Fibroblast of the aortic adventitia (primary cell): ENCODE results near the gene FAM83G. TPM values are rescaled to one million over a fixed set of nuclear protein-coding genes. Genes with fewer than 3 reads are reported as not detected.

Source experiments
- DNase-seq: peaks from one replicate; pipeline ENCODE4 v3.0.0-alpha.2; 2010; ENCODE audit warnings: low read depth
- H3K4me3 ChIP-seq: 2 replicates; pipeline ENCODE4 v1.5.1; 2011; ENCODE audit warnings: low read depth, mild to moderate bottlenecking, control low read depth, low read length, moderate library complexity
- total RNA-seq: library from RNA; depleted of rRNA; stranded (reverse); fragments of >200 nt; gene quantifications from 2 replicates; pipeline ENCODE4 v1.2.3, GENCODE V29; 2012; ENCODE audit warnings: low replicate concordance
- TF ChIP-seq, protein P1 (sequence below): IDR thresholded peaks from 2 replicates; pipeline ENCODE4 v1.5.1; 2011; ENCODE audit warnings: mild to moderate bottlenecking, low read length, control low read depth, inconsistent platforms; ENCODE audit not compliant: insufficient read depth

The FAM83G gene
- total RNA-seq, 1 donor, result 9.5 TPM

GRCh38 chr17:18992454-18993130 lies 12.0 kb downstream of the FAM83G start:
- no peak overlapping the region for H3K4me3 ChIP-seq
- TF ChIP-seq, protein P1, sequence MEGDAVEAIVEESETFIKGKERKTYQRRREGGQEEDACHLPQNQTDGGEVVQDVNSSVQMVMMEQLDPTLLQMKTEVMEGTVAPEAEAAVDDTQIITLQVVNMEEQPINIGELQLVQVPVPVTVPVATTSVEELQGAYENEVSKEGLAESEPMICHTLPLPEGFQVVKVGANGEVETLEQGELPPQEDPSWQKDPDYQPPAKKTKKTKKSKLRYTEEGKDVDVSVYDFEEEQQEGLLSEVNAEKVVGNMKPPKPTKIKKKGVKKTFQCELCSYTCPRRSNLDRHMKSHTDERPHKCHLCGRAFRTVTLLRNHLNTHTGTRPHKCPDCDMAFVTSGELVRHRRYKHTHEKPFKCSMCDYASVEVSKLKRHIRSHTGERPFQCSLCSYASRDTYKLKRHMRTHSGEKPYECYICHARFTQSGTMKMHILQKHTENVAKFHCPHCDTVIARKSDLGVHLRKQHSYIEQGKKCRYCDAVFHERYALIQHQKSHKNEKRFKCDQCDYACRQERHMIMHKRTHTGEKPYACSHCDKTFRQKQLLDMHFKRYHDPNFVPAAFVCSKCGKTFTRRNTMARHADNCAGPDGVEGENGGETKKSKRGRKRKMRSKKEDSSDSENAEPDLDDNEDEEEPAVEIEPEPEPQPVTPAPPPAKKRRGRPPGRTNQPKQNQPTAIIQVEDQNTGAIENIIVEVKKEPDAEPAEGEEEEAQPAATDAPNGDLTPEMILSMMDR, result no peak
- DNase-seq, result no peak

GRCh38 chr17:18991531-18992315 lies 12.8 kb downstream of the FAM83G start:
- DNase-seq, result no peak
- H3K4me3 ChIP-seq, result no peak overlapping the region
- TF ChIP-seq, protein P1, result no peak

DNA sequence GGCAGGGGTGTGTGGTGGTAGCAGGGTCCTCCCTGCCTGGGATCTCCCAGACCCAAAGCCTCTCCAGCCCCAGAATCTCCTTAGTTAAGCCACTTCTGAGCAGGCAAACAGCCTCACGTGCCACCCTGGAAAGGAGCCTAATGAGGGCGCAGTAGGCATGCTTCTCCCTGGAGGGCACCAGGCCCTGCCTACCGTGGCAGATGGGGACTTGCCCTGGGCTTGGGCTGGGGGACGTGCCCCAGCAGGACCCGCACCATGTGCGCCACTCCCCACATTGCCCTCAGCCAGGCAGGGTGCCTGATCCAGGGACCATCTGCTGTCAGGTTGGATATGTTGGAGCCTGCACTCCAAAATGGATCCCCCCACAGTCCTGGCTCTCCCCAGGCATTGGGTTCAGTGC lies 14.2 kb downstream of the FAM83G start:
- TF ChIP-seq, protein P1, result no peak
- no peak overlapping the region for H3K4me3 ChIP-seq
- DNase-seq, result no peak

DNA sequence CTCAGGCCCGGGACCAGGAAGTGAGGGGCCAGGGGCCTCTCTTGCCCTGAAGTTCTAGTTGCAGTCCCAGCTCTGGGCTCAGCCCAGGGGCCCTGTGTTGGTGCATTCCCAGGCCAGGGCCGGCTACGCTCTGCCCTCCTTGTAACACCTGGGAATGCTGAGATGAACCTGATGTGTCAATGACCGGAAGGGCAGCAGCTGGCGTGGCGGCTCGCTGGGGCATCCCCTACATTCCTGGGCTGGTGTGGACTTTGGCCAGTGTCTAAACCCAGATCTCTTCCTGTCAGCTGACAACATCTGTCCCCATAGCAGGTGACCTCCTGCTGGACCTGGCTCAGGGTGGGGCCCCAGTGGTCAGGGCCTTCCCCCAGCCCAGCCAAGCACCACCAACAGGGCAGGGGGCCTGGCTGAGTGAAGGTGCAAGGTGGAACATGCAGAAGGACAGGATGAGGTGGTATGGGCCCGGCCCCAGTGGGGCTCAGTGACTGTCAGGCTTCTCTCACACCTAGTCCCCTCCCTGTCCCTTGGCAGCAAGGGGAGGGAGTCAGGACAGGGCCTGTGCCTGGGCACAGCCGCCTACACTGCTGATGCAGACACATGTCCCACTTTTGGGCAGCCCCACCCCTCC lies 15.9 kb downstream of the FAM83G start:
- DNase-seq, result no peak
- TF ChIP-seq, protein P1, result no peak

GRCh38 chr17:18987862-18988545 lies 16.6 kb downstream of the FAM83G start:
- no peak overlapping the region for H3K4me3 ChIP-seq
- TF ChIP-seq, protein P1, result no peak
- DNase-seq, result no peak

More for the DNA sequence above, 15.9 kb downstream of the FAM83G start:
- H3K4me3 ChIP-seq, result no peak overlapping the region

DNA sequence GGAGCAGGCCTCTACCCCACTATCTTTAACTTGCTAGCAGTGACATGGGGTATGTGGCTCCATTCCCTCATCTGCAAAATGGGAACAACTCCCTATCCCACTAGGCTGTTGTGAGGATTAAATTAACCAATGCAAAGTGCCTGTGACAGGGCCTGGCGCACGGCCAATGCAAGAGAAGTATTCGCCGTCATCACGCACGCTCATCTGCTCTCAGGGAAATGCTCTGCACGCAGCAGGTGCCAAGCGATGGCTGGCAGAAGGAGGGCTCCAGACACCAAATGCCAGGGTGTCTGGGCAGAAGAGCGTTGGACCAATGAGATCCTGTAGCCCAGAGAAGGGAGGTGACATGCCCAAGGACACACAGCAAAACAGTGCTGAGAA lies 17.3 kb downstream of the FAM83G start:
- no peak overlapping the region for H3K4me3 ChIP-seq
- DNase-seq, result no peak
- TF ChIP-seq, protein P1, result no peak
